ENCODE data around the gene ENDOV. TPM values are rescaled to one million over a fixed set of nuclear protein-coding genes. Genes with fewer than 3 reads are reported as not detected.

The ENDOV gene
- total RNA-seq, 1 donor from 2014 or later: 11.8 TPM

- Histone ChIP-seq H3K27me3 (no peaks in the 10 kb centered on the region), H3K36me3 (peaks cover 0 to 51% of the 10 kb centered on the region in 2 donors), H3K4me1 (peaks cover 28% of the 10 kb centered on the region), H3K4me3 (no peak overlapping the region), H3K9me3 (no peaks in the 10 kb centered on the region), H3K27ac (no peak overlapping the region)
- DNase-seq (ENCODE audit: extremely low spot score in 2 of 2): no peak
- TF ChIP-seq CTCF (IDR thresholded peaks at IDR 0.05) (no peak), POLR2A (IDR thresholded peaks at IDR 0.05) (no peak), POLR2AphosphoS5 (IDR thresholded peaks at IDR 0.05; ENCODE audit: insufficient read depth in 1 of 2, low read depth in 1 of 2) (no peak)
- intact Hi-C loops (cut with DNase I): no loop called here
These were observed 21.6 kb upstream of the ENDOV start for GRCh38 chr17:80393241-80393890.

GRCh38 chr17:80393961-80394360, 21.0 kb upstream of the ENDOV start:
- intact Hi-C loops (cut with DNase I): no loop called here
- peaks cover 0 to 45% of the 10 kb centered on the region in 2 donors for H3K36me3 ChIP-seq
- H3K27ac ChIP-seq: no peak overlapping the region
- no peak for DNase-seq (ENCODE audit: extremely low spot score in 2 of 2)
- TF ChIP-seq POLR2A (IDR thresholded peaks at IDR 0.05): no peak
- TF ChIP-seq POLR2AphosphoS5 (IDR thresholded peaks at IDR 0.05; ENCODE audit: insufficient read depth in 1 of 2, low read depth in 1 of 2): no peak
- TF ChIP-seq CTCF (IDR thresholded peaks at IDR 0.05): no peak
- no peak overlapping the region for H3K4me3 ChIP-seq
- no peaks in the 10 kb centered on the region for H3K27me3 ChIP-seq
- H3K9me3 ChIP-seq: no peaks in the 10 kb centered on the region
- peaks cover 28% of the 10 kb centered on the region for H3K4me1 ChIP-seq

GRCh38 chr17:80394629-80395216, 20.2 kb upstream of the ENDOV start:
- H3K27ac ChIP-seq: peak overlapping the region; percentile 31
- H3K4me1 ChIP-seq: peaks cover 28% of the 10 kb centered on the region
- H3K4me3 ChIP-seq: no peak overlapping the region
- no peak for TF ChIP-seq POLR2AphosphoS5 (IDR thresholded peaks at IDR 0.05; ENCODE audit: insufficient read depth in 1 of 2, low read depth in 1 of 2)
- no peak for TF ChIP-seq POLR2A (IDR thresholded peaks at IDR 0.05)
- TF ChIP-seq CTCF (IDR thresholded peaks at IDR 0.05): no peak
- intact Hi-C loops (cut with DNase I): no loop called here
- DNase-seq (ENCODE audit: extremely low spot score in 2 of 2): no peak
- H3K27me3 ChIP-seq: no peaks in the 10 kb centered on the region
- peaks cover 0 to 38% of the 10 kb centered on the region in 2 donors for H3K36me3 ChIP-seq
- H3K9me3 ChIP-seq: no peaks in the 10 kb centered on the region

GRCh38 chr17:80395402-80396151, 19.4 kb upstream of the ENDOV start:
- Histone ChIP-seq H3K36me3 (peaks cover 0 to 29% of the 10 kb centered on the region in 2 donors), H3K27ac (no peak overlapping the region), H3K4me1 (peaks cover 28% of the 10 kb centered on the region), H3K4me3 (no peak overlapping the region), H3K9me3 (no peaks in the 10 kb centered on the region), H3K27me3 (no peaks in the 10 kb centered on the region)
- intact Hi-C loops (cut with DNase I): no loop called here
- TF ChIP-seq CTCF (IDR thresholded peaks at IDR 0.05) (no peak), POLR2A (IDR thresholded peaks at IDR 0.05) (no peak), POLR2AphosphoS5 (IDR thresholded peaks at IDR 0.05; ENCODE audit: insufficient read depth in 1 of 2, low read depth in 1 of 2) (no peak)
- DNase-seq (ENCODE audit: extremely low spot score in 2 of 2): no peak
